Stimulated activated naive CD4-positive, alpha-beta T cell treated with Interleukin-2 at 50 U/mL for 16 hours (primary cell): ENCODE measurements around the gene LEUTX.
"Not testable (repeated sequence)": the region's sequence is repeated elsewhere in the genome, so short reads cannot be mapped to it uniquely, and the experiment has no call there.

Experiments
- DNase-seq: peaks from one replicate; lab custom pipeline; 2025; lab: John Stamatoyannopoulos, UW

Gene LEUTX

GRCh38 chr19:39780894-39781293, 2.2 kb downstream of the LEUTX start:
- DNase-seq: no peak

- DNase-seq: no peak
These were observed 9.6 kb downstream of the LEUTX start for GRCh38 chr19:39788244-39788643.

GRCh38 chr19:39792999-39793546, 14.4 kb downstream of the LEUTX start:
- peak; percentile 62 for DNase-seq

- no peak for DNase-seq
These were observed 16.3 kb downstream of the LEUTX start for GRCh38 chr19:39795001-39795400.

GRCh38 chr19:39796000-39796498, 17.4 kb downstream of the LEUTX start:
- DNase-seq: no peak

- DNase-seq: no peak
These were observed 18.4 kb downstream of the LEUTX start for GRCh38 chr19:39797083-39797482.

GRCh38 chr19:39802958-39803357, 24.3 kb downstream of the LEUTX start:
- DNase-seq: no peak

GRCh38 chr19:39805104-39805503, 26.4 kb downstream of the LEUTX start:
- DNase-seq: no peak

- no peak for DNase-seq
These were observed 29.3 kb downstream of the LEUTX start for GRCh38 chr19:39807846-39808364.

- DNase-seq: not testable (repeated sequence)
These were observed 30.0 kb downstream of the LEUTX start for GRCh38 chr19:39808688-39809087.

- no peak for DNase-seq
These were observed 30.7 kb downstream of the LEUTX start for GRCh38 chr19:39809368-39809767.

- no peak for DNase-seq
These were observed 31.8 kb downstream of the LEUTX start for GRCh38 chr19:39810424-39810823.

- no peak for DNase-seq
These were observed 32.4 kb downstream of the LEUTX start for GRCh38 chr19:39811064-39811463.

GRCh38 chr19:39813264-39813993, 34.8 kb downstream of the LEUTX start:
- DNase-seq: no peak

- DNase-seq: not testable (repeated sequence)
These were observed 35.5 kb downstream of the LEUTX start for GRCh38 chr19:39814111-39814510.

- no peak for DNase-seq
These were observed 35.9 kb downstream of the LEUTX start for GRCh38 chr19:39814595-39814994.

- DNase-seq: no peak
These were observed 37.8 kb downstream of the LEUTX start for GRCh38 chr19:39816287-39817048.

- no peak for DNase-seq
These were observed 39.4 kb downstream of the LEUTX start for GRCh38 chr19:39817888-39818561.

- DNase-seq: no peak
These were observed 40.0 kb downstream of the LEUTX start for GRCh38 chr19:39818626-39819097.

- no peak for DNase-seq
These were observed 41.1 kb downstream of the LEUTX start for GRCh38 chr19:39819786-39820185.

GRCh38 chr19:39820696-39821095, 42.0 kb downstream of the LEUTX start:
- no peak for DNase-seq

GRCh38 chr19:39823686-39824085, 45.0 kb downstream of the LEUTX start:
- no peak for DNase-seq
